TTC549 (cell line): Measurements from ENCODE around the gene DES.

Experiments
- FAIRE-seq: peaks from 2 replicates; lab custom pipeline; 2012; peaks lifted over from hg19 to GRCh38; lab: Jason Lieb, UNC

DES gene

GRCh38 chr2:219459460-219460311 lies 41.5 kb downstream of the DES start:
- FAIRE-seq, result no peak

- no peak for FAIRE-seq
Observed at GRCh38 chr2:219460424-219460926, 42.3 kb downstream of the DES start.

- FAIRE-seq, result no peak
Observed at GRCh38 chr2:219461047-219461514, 42.9 kb downstream of the DES start.

- no peak for FAIRE-seq
Observed at GRCh38 chr2:219461669-219462068, 43.5 kb downstream of the DES start.

GRCh38 chr2:219462349-219462748 lies 44.2 kb downstream of the DES start:
- FAIRE-seq, result no peak

GRCh38 chr2:219464286-219465032 lies 46.3 kb downstream of the DES start:
- no peak for FAIRE-seq

GRCh38 chr2:219465659-219466561 lies 47.7 kb downstream of the DES start:
- FAIRE-seq, result no peak

- FAIRE-seq, result no peak
Observed at GRCh38 chr2:219466816-219467735, 48.9 kb downstream of the DES start.

GRCh38 chr2:219467736-219468075 lies 49.5 kb downstream of the DES start:
- no peak for FAIRE-seq

GRCh38 chr2:219468410-219469185 lies 50.4 kb downstream of the DES start:
- no peak for FAIRE-seq

GRCh38 chr2:219469186-219469724 lies 51.1 kb downstream of the DES start:
- FAIRE-seq, result no peak

- FAIRE-seq, result no peak
Observed at GRCh38 chr2:219470429-219470828, 52.3 kb downstream of the DES start.

- no peak for FAIRE-seq
Observed at GRCh38 chr2:219471476-219472371, 53.5 kb downstream of the DES start.

GRCh38 chr2:219472629-219473187 lies 54.5 kb downstream of the DES start:
- no peak for FAIRE-seq

GRCh38 chr2:219473511-219473910 lies 55.3 kb downstream of the DES start:
- no peak for FAIRE-seq

GRCh38 chr2:219474285-219475060 lies 56.3 kb downstream of the DES start:
- no peak for FAIRE-seq

- FAIRE-seq, result no peak
Observed at GRCh38 chr2:219475278-219475677, 57.1 kb downstream of the DES start.
